IMR-90 (cell line): ENCODE measurements around the gene RELCH. TPM values are rescaled to one million over a fixed set of nuclear protein-coding genes. Genes with fewer than 3 reads are reported as not detected.

Source experiments
- ATAC-seq: fragments of 200-7000 bp; cut with Tn5 transposase; 2 replicates; pipeline ENCODE4 v1.9.1; 2020; ENCODE audit warnings: low read depth, mild to moderate bottlenecking, moderate library complexity
- BruUV-seq: library from RNA; stranded (reverse); fragments of 400-500 nt; replicated peaks from 2 replicates; lab custom pipeline; 2021; lab: Mats Ljungman, UMichigan
- CTCF ChIA-PET: fragments of 300-600 bp; formaldehyde crosslinking; extraction: SDS; loops from one replicate; lab custom pipeline; 2021; ENCODE audit warnings: antibody characterized with exemption; lab: Yijun Ruan, JAX
- POLR2A ChIA-PET: fragments of 300-600 bp; sonication (Branson Sonifier 250); formaldehyde crosslinking; loops from one replicate; lab custom pipeline; 2022; ENCODE audit warnings: antibody characterized with exemption; ENCODE audit not compliant: unreplicated experiment; lab: Charles Lee
- DNase-seq: peaks from one replicate; pipeline ENCODE4 v3.0.0; 2013
- H2AFZ ChIP-seq: replicated peaks from 2 replicates; pipeline ENCODE3; 2013; ENCODE audit warnings: low read length, mild to moderate bottlenecking; ENCODE audit not compliant: poor library complexity
- H2AK5ac ChIP-seq: 2 replicates; pipeline ENCODE4 v1.6.1; 2013; ENCODE audit warnings: low read depth, low read length, inconsistent platforms
- H2AK9ac ChIP-seq: replicated peaks from 2 replicates; pipeline ENCODE3; 2013; ENCODE audit warnings: mild to moderate bottlenecking, low read depth, low read length, moderate library complexity; ENCODE audit not compliant: poor library complexity
- H2BK120ac ChIP-seq: 2 replicates; pipeline ENCODE4 v1.6.1; 2013; ENCODE audit warnings: low read depth, low read length, inconsistent platforms
- H2BK15ac ChIP-seq: 3 replicates; pipeline ENCODE4 v1.6.1; 2013; ENCODE audit warnings: low read depth, low read length, inconsistent platforms
- H2BK20ac ChIP-seq: 2 replicates; pipeline ENCODE4 v1.6.1; 2013; ENCODE audit warnings: low read depth, mild to moderate bottlenecking, inconsistent platforms, low read length, moderate library complexity
- H2BK5ac ChIP-seq: 2 replicates; pipeline ENCODE4 v1.6.1; 2013; ENCODE audit warnings: mild to moderate bottlenecking, low read depth, low read length, inconsistent platforms; ENCODE audit not compliant: poor library complexity, severe bottlenecking
- H3K14ac ChIP-seq: replicated peaks from 2 replicates; pipeline ENCODE4 v1.6.1; 2013; ENCODE audit warnings: low read depth, low read length, inconsistent platforms
- H3K18ac ChIP-seq: 2 replicates; pipeline ENCODE4 v1.6.1; 2013; ENCODE audit warnings: low read depth, low read length, control low read depth
- H3K23ac ChIP-seq: 2 replicates; pipeline ENCODE4 v1.6.1; 2013; ENCODE audit warnings: low read depth, low read length, inconsistent platforms
- H3K27ac ChIP-seq: 2 replicates; pipeline ENCODE4 v1.5.1; 2013; ENCODE audit warnings: mild to moderate bottlenecking, control low read depth, low read length; ENCODE audit not compliant: insufficient read depth
- H3K27me3 ChIP-seq: 2 replicates; pipeline ENCODE4 v1.6.1; 2013; ENCODE audit warnings: low read length; ENCODE audit not compliant: control insufficient read depth, insufficient read depth
- H3K36me3 ChIP-seq: 2 replicates; pipeline ENCODE4 v1.6.1; 2013; ENCODE audit warnings: low read length, mixed read lengths; ENCODE audit not compliant: control insufficient read depth, insufficient read depth
- H3K4ac ChIP-seq: 2 replicates; pipeline ENCODE4 v1.6.1; 2013; ENCODE audit warnings: low read depth, low read length, inconsistent platforms
- H3K4me1 ChIP-seq: 2 replicates; pipeline ENCODE4 v1.6.1; 2013; ENCODE audit warnings: low read length, mixed read lengths; ENCODE audit not compliant: control insufficient read depth, insufficient read depth
- H3K4me2 ChIP-seq: 2 replicates; pipeline ENCODE4 v1.6.1; 2013; ENCODE audit warnings: low read depth, mild to moderate bottlenecking, control low read depth, low read length, moderate library complexity
- H3K4me3 ChIP-seq: 2 replicates; pipeline ENCODE4 v1.5.1; 2013; ENCODE audit warnings: low read depth, mild to moderate bottlenecking, control low read depth, low read length, moderate library complexity; ENCODE audit not compliant: insufficient read depth
- H3K56ac ChIP-seq: 2 replicates; pipeline ENCODE4 v1.6.1; 2013; ENCODE audit warnings: low read length, inconsistent platforms; ENCODE audit not compliant: insufficient read depth; ENCODE audit errors: extremely low read depth
- H3K79me1 ChIP-seq, 2 experiments: 2 replicates each; pipeline ENCODE4 v1.6.1; 2013; ENCODE audit warnings: low read length in 2 of 2, inconsistent platforms in 1 of 2, low read depth in 1 of 2
- H3K9ac ChIP-seq: 2 replicates; pipeline ENCODE4 v1.6.1; 2013; ENCODE audit warnings: low read depth, low read length, control low read depth
- H3K9me1 ChIP-seq: 2 replicates; pipeline ENCODE4 v1.6.1; 2013; ENCODE audit warnings: low read length, inconsistent platforms; ENCODE audit not compliant: insufficient read depth
- H3K9me3 ChIP-seq: 2 replicates; pipeline ENCODE4 v1.6.1; 2013; ENCODE audit warnings: low read length; ENCODE audit not compliant: control insufficient read depth, insufficient read depth
- H4K20me1 ChIP-seq: 2 replicates; pipeline ENCODE4 v1.6.1; 2013; ENCODE audit warnings: low read length, inconsistent platforms; ENCODE audit not compliant: insufficient read depth
- H4K5ac ChIP-seq: 2 replicates; pipeline ENCODE4 v1.6.1; 2013; ENCODE audit warnings: mild to moderate bottlenecking, low read depth, low read length, control low read depth
- H4K8ac ChIP-seq, 2 experiments: 2 replicates each; pipeline ENCODE4 v1.6.1; 2013; ENCODE audit warnings: low read depth in 2 of 2, low read length in 2 of 2, control low read depth in 1 of 2, inconsistent platforms in 1 of 2
- H4K91ac ChIP-seq: 2 replicates; pipeline ENCODE4 v1.6.1; 2013; ENCODE audit warnings: low read depth, low read length, inconsistent platforms; ENCODE audit not compliant: insufficient read depth
- BHLHE40 ChIP-seq: fragments of 150-350 bp; IDR thresholded peaks from 2 replicates; pipeline ENCODE4 v1.6.1; 2016; ENCODE audit warnings: mild to moderate bottlenecking, low read depth, low read length
- CEBPB ChIP-seq: IDR thresholded peaks from 2 replicates; pipeline ENCODE4 v1.6.1; 2012; ENCODE audit warnings: low read depth, low read length, improper control_type of control experiment
- CHD1 ChIP-seq: IDR thresholded peaks from 2 replicates; pipeline ENCODE4 v1.6.1; 2012; ENCODE audit warnings: low read depth, low read length, improper control_type of control experiment
- CTCF ChIP-seq: conservative IDR thresholded peaks from 2 replicates; pipeline ENCODE4 v1.5.1; 2012; ENCODE audit warnings: mild to moderate bottlenecking, low read depth, low read length, improper control_type of control experiment
- ELK1 ChIP-seq: fragments of 150-350 bp; IDR thresholded peaks from 2 replicates; pipeline ENCODE4 v1.6.1; 2016; ENCODE audit warnings: low read depth, mild to moderate bottlenecking, low read length, moderate library complexity, borderline replicate concordance
- FOS ChIP-seq: fragments of 150-350 bp; IDR thresholded peaks from 2 replicates; pipeline ENCODE4 v1.6.1; 2016; ENCODE audit warnings: low read depth, low read length
- MAFK ChIP-seq: IDR thresholded peaks from 2 replicates; pipeline ENCODE4 v1.6.1; 2012; ENCODE audit warnings: low read depth, low read length, improper control_type of control experiment
- MAZ ChIP-seq: IDR thresholded peaks from 2 replicates; pipeline ENCODE4 v1.6.1; 2012; ENCODE audit warnings: low read depth, mild to moderate bottlenecking, low read length, improper control_type of control experiment, moderate library complexity, borderline replicate concordance
- MXI1 ChIP-seq: IDR thresholded peaks from 2 replicates; pipeline ENCODE4 v1.6.1; 2012; ENCODE audit warnings: low read depth, mild to moderate bottlenecking, low read length, moderate library complexity, borderline replicate concordance
- NFE2L2 ChIP-seq: fragments of 150-350 bp; IDR thresholded peaks from 2 replicates; pipeline ENCODE4 v1.6.1; 2016; ENCODE audit warnings: low read depth, mild to moderate bottlenecking, low read length
- POLR2A ChIP-seq: IDR thresholded peaks from 2 replicates; pipeline ENCODE4 v1.6.1; 2012; ENCODE audit warnings: mild to moderate bottlenecking, low read depth, low read length
- RAD21 ChIP-seq: IDR thresholded peaks from 2 replicates; pipeline ENCODE4 v1.6.1; 2012; ENCODE audit warnings: low read length, improper control_type of control experiment
- RCOR1 ChIP-seq: IDR thresholded peaks from 2 replicates; pipeline ENCODE4 v1.6.1; 2012; ENCODE audit warnings: mild to moderate bottlenecking, low read length, improper control_type of control experiment; ENCODE audit not compliant: insufficient replicate concordance
- RFX5 ChIP-seq: IDR thresholded peaks from 2 replicates; pipeline ENCODE4 v1.8.0; 2012; ENCODE audit warnings: low read depth, mild to moderate bottlenecking, low read length, moderate library complexity
- SMC3 ChIP-seq: fragments of 150-350 bp; IDR thresholded peaks from 2 replicates; pipeline ENCODE4 v1.6.1; 2016; ENCODE audit warnings: low read depth, mild to moderate bottlenecking, antibody characterized with exemption, low read length, moderate library complexity
- USF2 ChIP-seq: fragments of 150-350 bp; IDR thresholded peaks from 2 replicates; pipeline ENCODE4 v1.6.1; 2017; ENCODE audit warnings: mild to moderate bottlenecking, antibody characterized with exemption, low read length, low read depth
- dilution Hi-C: fragments of 300-500 bp; cut with HindIII; formaldehyde crosslinking; loops from one replicate; pipeline ENCODE4 v1.14.3; 2018; ENCODE audit warnings: low sequenced_read_pairs; ENCODE audit not compliant: unreplicated experiment
- in situ Hi-C: fragments of 300-500 bp; cut with MboI; formaldehyde crosslinking; loops from 3 replicates; pipeline ENCODE4 v1.14.3; 2019; ENCODE audit warnings: low sequenced_read_pairs, inconsistent platforms, mixed read lengths
- intact Hi-C: fragments of 100-400 bp; cut with micrococcal nuclease; formaldehyde crosslinking; loops from 2 replicates; pipeline ENCODE4 v1.10.0; 2022
- polyA plus RNA-seq, 3 experiments: library from polyadenylated mRNA; depleted of rRNA; stranded (reverse); fragments of >200 nt; gene quantifications; 2 replicates each; pipeline ENCODE4 v1.2.3, GENCODE V29; 2012; ENCODE audit warnings: low replicate concordance in 1 of 3
- total RNA-seq: library from RNA; depleted of rRNA; stranded (reverse); fragments of >200 nt; gene quantifications from 2 replicates; pipeline ENCODE4 v1.2.3, GENCODE V29; 2012

RELCH gene
- total and polyA plus RNA-seq, 2 of the 4 experiments (the other 2 are of a cell fraction): 14.4 to 52.5 TPM

- no TSS peak for BruUV-seq
- Histone ChIP-seq H3K56ac (no peak overlapping the region), H3K27ac (no peak overlapping the region), H4K91ac (no peak overlapping the region), H2BK120ac (no peak overlapping the region), H3K36me3 (peaks cover 5% of the 10 kb centered on the region; the same call in 1 of the 2 replicates), H4K5ac (no peak overlapping the region), H4K8ac (no peak overlapping the region), H3K18ac (no peak overlapping the region), H3K4me3 (no peak overlapping the region), H3K4ac (no peak overlapping the region), H3K79me1 (no peaks in the 10 kb centered on the region; a peak in 1 of 4 replicates), H2BK15ac (no peak overlapping the region), H3K9me1 (peaks cover 3% of the 10 kb centered on the region; the same call in 1 of the 2 replicates), H3K4me2 (no peak overlapping the region), H2AK5ac (no peak overlapping the region), H3K4me1 (no peaks in the 10 kb centered on the region), H2AK9ac (no peak overlapping the region), H2BK20ac (no peak overlapping the region), H2BK5ac (no peak overlapping the region), H3K23ac (no peak overlapping the region), H3K9ac (no peak overlapping the region), H2AFZ (no peak overlapping the region), H4K20me1 (no peaks in the 10 kb centered on the region), H3K9me3 (no peaks in the 10 kb centered on the region), H3K14ac (no peak overlapping the region), H3K27me3 (no peaks in the 10 kb centered on the region)
- POLR2A ChIA-PET: no interaction called here
- CTCF ChIA-PET: no interaction called here
- intact Hi-C loops: no loop called here
- no peak for ATAC-seq
- TF ChIP-seq ELK1 (no peak), FOS (no peak), POLR2A (no peak), CHD1 (no peak), MAZ (no peak), RAD21 (no peak), CTCF (no peak), CEBPB (no peak), USF2 (no peak), NFE2L2 (no peak), SMC3 (no peak), BHLHE40 (no peak), RCOR1 (no peak), RFX5 (no peak), MAFK (no peak), MXI1 (no peak)
- in situ Hi-C loops: loop anchor here (25.0 kb wide), 1 partner anchor 268 kb away; no protein-coding TSS in a partner anchor
- DNase-seq: no peak
- dilution Hi-C loops: no loop called here
Measured at GRCh38 chr18:62294073-62294472, 107.0 kb downstream of the RELCH start.
